Osteoblast (primary cell): ENCODE data around the gene IBTK. TPM values are rescaled to one million over a fixed set of nuclear protein-coding genes. Genes with fewer than 3 reads are reported as not detected.
A peak's percentile ranks its signal among the peaks of the same experiment; 100 is the strongest.

Experiments
- DNase-seq: peaks from one replicate; pipeline ENCODE4 v3.0.0; 2011; ENCODE audit warnings: low spot score, mixed read lengths; ENCODE audit not compliant: insufficient read length; ENCODE audit errors: missing footprints
- H2AFZ ChIP-seq: 2 replicates; pipeline ENCODE4 v1.6.0; 2011; ENCODE audit warnings: mild to moderate bottlenecking, low read length
- H3K27ac ChIP-seq: 2 replicates; pipeline ENCODE4 v1.5.1; 2011; ENCODE audit warnings: mild to moderate bottlenecking, low read depth, low read length, moderate library complexity
- H3K27me3 ChIP-seq: 2 replicates; pipeline ENCODE4 v1.6.0; 2012; ENCODE audit warnings: mild to moderate bottlenecking, control low read depth, inconsistent platforms, low read length, moderate library complexity; ENCODE audit not compliant: insufficient read depth
- H3K36me3 ChIP-seq: 2 replicates; pipeline ENCODE4 v1.5.1; 2011; ENCODE audit warnings: mild to moderate bottlenecking, low read length, control low read depth, moderate library complexity; ENCODE audit not compliant: insufficient read depth
- H3K4me1 ChIP-seq: 2 replicates; pipeline ENCODE4 v1.5.1; 2011; ENCODE audit warnings: mild to moderate bottlenecking, low read length, control low read depth, moderate library complexity; ENCODE audit not compliant: insufficient read depth
- H3K4me2 ChIP-seq: 2 replicates; pipeline ENCODE4 v1.6.0; 2011; ENCODE audit warnings: mild to moderate bottlenecking, low read length; ENCODE audit not compliant: insufficient read depth
- H3K4me3 ChIP-seq: fragments of 200-600 bp; sonication (generic); 3 replicates; pipeline ENCODE4 v1.5.1; 2012; ENCODE audit warnings: mild to moderate bottlenecking, low read length, inconsistent platforms; ENCODE audit not compliant: insufficient read depth
- H3K79me2 ChIP-seq: 2 replicates; pipeline ENCODE4 v1.6.0; 2012; ENCODE audit warnings: mild to moderate bottlenecking, low read length, control low read depth, inconsistent platforms; ENCODE audit not compliant: insufficient read depth
- H3K9me3 ChIP-seq: 2 replicates; pipeline ENCODE4 v1.5.1; 2011; ENCODE audit warnings: low read depth, low read length, control low read depth
- H4K20me1 ChIP-seq: 2 replicates; pipeline ENCODE4 v1.6.0; 2012; ENCODE audit warnings: mild to moderate bottlenecking, low read length, control low read depth; ENCODE audit not compliant: insufficient read depth
- total RNA-seq: library from RNA; depleted of rRNA; stranded (reverse); fragments of >200 nt; gene quantifications from 2 replicates; pipeline ENCODE4 v1.2.3, GENCODE V29; 2012
- TF ChIP-seq, protein P1 (sequence below): IDR thresholded peaks from 2 replicates; pipeline ENCODE4 v1.5.1; 2011; ENCODE audit warnings: mild to moderate bottlenecking, low read depth, low read length, moderate library complexity; ENCODE audit errors: extremely low read depth

IBTK gene
- total RNA-seq, 1 donor, result 70.6 TPM

DNA sequence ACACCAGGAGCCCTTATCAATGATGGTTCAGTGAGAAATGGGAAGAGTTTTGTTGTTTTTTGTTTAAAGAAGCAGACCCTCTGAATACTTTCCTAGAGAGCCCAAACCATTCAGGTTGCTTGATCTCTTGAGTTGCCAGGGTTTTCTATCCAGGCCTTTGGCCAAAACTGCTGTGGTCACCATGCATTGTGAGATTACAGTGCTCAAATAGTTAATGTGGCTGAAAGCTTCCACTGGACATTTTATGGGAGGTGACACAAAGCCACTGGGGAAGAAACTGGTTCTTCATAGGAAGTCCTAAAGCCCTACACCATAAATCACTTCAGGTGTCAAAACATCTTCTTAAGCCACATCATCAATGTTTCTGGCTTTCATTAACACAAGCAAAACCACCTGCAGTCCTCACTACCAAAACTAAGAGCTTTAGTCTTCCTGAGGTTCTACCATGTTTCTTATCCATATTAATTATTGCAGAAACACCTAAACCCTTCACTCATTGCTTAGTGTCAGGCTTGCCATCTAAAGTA, 101.6 kb downstream of the IBTK start:
- TF ChIP-seq, protein P1, sequence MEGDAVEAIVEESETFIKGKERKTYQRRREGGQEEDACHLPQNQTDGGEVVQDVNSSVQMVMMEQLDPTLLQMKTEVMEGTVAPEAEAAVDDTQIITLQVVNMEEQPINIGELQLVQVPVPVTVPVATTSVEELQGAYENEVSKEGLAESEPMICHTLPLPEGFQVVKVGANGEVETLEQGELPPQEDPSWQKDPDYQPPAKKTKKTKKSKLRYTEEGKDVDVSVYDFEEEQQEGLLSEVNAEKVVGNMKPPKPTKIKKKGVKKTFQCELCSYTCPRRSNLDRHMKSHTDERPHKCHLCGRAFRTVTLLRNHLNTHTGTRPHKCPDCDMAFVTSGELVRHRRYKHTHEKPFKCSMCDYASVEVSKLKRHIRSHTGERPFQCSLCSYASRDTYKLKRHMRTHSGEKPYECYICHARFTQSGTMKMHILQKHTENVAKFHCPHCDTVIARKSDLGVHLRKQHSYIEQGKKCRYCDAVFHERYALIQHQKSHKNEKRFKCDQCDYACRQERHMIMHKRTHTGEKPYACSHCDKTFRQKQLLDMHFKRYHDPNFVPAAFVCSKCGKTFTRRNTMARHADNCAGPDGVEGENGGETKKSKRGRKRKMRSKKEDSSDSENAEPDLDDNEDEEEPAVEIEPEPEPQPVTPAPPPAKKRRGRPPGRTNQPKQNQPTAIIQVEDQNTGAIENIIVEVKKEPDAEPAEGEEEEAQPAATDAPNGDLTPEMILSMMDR, result no peak
- Histone ChIP-seq H3K4me3 (no peak overlapping the region), H3K36me3 (no peaks in the 10 kb centered on the region), H2AFZ (no peak overlapping the region), H3K79me2 (no peaks in the 10 kb centered on the region), H3K9me3 (no peaks in the 10 kb centered on the region), H4K20me1 (no peaks in the 10 kb centered on the region), H3K27me3 (no peaks in the 10 kb centered on the region), H3K27ac (no peak overlapping the region), H3K4me1 (peaks cover 31% of the 10 kb centered on the region), H3K4me2 (no peak overlapping the region)
- no peak for DNase-seq

DNA sequence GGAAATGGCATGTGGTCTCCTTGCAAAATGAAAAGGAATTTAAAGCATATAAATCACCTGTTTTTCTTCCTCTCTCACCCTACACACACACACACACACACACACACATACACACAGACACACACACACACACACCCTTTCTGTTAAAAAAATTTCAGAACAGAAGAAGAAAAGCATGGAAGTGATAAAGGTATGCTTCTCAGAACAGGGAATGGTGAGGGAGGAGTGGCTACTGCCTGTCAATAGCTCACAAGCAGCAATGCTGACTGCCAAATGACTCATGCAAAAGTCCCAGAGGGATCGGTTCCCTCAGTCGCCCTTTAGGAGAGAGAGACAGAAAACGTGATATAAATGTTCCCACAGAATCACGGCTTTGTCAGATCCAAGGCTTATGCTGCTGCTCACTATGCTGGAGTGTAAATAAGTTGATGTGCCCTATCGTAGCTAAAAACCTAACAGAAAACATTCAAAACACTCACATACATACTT, 102.6 kb downstream of the IBTK start:
- no peaks in the 10 kb centered on the region for H4K20me1 ChIP-seq
- H3K9me3 ChIP-seq, result no peaks in the 10 kb centered on the region
- peak overlapping the region; percentile 46 for H3K4me3 ChIP-seq
- DNase-seq, result peak; percentile 82
- peak overlapping the region; percentile 90 for H3K27ac ChIP-seq
- peaks cover 31% of the 10 kb centered on the region for H3K4me1 ChIP-seq
- no peaks in the 10 kb centered on the region for H3K79me2 ChIP-seq
- TF ChIP-seq, protein P1, result no peak
- no peaks in the 10 kb centered on the region for H3K36me3 ChIP-seq
- peak overlapping the region; percentile 78 for H3K4me2 ChIP-seq
- H2AFZ ChIP-seq, result peak overlapping the region; percentile 28
- H3K27me3 ChIP-seq, result no peaks in the 10 kb centered on the region

DNA sequence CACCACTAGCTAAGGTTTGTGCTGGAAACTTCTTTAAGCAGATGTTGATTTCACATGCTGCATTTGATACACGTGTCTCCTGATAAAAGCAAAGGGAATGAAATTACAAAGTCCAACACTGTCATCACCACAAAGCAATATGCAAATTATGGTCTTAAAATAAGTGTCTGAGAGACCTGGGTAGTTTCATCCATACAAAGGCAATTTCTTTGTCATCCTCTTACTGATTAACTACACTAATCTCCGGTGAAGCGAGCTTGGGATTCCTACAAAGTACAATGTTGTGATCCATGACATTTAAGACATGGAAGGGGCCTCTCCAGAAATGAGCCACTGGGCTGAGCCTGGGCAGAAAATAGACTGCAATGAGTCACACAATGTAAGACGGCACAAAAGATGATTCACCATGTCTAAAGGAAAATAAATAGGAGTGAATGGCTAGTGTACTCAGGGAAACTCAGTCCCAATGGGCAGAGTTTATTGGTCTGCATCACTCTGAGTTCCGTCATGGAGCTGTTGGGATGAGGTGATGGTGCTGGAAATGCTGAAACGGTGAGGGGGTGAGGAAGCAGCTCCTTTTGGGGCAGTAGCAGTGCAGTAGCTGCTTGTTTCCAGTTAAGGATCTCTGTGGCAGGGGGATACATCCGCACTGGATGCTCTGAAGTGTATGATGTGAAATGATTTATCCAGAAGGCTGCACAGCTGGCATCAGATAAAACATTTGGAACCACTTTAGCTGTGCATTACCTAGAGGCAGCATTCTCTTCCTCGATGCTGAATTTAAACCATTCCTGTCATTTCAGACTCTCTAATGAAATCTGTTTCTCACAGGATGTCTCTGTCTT, 103.3 kb downstream of the IBTK start:
- Histone ChIP-seq H3K27me3 (no peaks in the 10 kb centered on the region), H2AFZ (peak overlapping the region; percentile 58), H4K20me1 (no peaks in the 10 kb centered on the region), H3K9me3 (no peaks in the 10 kb centered on the region), H3K4me2 (peak overlapping the region; percentile 78), H3K79me2 (no peaks in the 10 kb centered on the region), H3K36me3 (no peaks in the 10 kb centered on the region), H3K4me3 (peak overlapping the region; percentile 46), H3K27ac (peak overlapping the region; percentile 90), H3K4me1 (peaks cover 31% of the 10 kb centered on the region)
- peak; percentile 73 for DNase-seq
- TF ChIP-seq, protein P1, result no peak

DNA sequence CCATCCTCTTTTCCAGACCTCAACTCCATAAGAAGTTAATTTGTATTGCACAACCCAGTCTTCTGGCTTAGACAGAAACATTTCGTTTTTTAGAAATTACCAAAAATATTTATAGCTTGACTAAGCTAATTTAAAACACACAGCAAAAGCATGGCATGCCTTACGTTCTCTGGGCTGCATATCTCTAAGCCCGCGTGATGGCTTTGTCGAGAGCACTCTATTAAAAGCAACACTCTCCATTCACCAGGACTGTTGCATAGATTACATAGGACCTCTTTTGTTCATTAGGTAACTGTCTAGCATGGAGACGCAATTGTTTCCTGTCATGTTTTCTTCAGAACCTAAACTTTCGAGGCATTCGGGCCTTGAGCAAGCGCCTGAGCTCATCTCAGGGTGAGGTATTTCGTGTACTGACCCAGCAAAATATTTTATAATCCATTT, 104.5 kb downstream of the IBTK start:
- Histone ChIP-seq H3K36me3 (no peaks in the 10 kb centered on the region), H3K4me3 (no peak overlapping the region), H3K9me3 (no peaks in the 10 kb centered on the region), H3K4me2 (no peak overlapping the region), H3K4me1 (peaks cover 31% of the 10 kb centered on the region), H3K79me2 (no peaks in the 10 kb centered on the region), H3K27me3 (no peaks in the 10 kb centered on the region), H3K27ac (peak overlapping the region; percentile 90), H4K20me1 (no peaks in the 10 kb centered on the region), H2AFZ (no peak overlapping the region)
- TF ChIP-seq, protein P1, result no peak
- DNase-seq, result peak; percentile 22
